ENCODE data around the gene ZNF197.

GRCh38 chr3:44632193-44632592, 7.4 kb downstream of the ZNF197 start:
- TF ChIP-seq, protein P1, sequence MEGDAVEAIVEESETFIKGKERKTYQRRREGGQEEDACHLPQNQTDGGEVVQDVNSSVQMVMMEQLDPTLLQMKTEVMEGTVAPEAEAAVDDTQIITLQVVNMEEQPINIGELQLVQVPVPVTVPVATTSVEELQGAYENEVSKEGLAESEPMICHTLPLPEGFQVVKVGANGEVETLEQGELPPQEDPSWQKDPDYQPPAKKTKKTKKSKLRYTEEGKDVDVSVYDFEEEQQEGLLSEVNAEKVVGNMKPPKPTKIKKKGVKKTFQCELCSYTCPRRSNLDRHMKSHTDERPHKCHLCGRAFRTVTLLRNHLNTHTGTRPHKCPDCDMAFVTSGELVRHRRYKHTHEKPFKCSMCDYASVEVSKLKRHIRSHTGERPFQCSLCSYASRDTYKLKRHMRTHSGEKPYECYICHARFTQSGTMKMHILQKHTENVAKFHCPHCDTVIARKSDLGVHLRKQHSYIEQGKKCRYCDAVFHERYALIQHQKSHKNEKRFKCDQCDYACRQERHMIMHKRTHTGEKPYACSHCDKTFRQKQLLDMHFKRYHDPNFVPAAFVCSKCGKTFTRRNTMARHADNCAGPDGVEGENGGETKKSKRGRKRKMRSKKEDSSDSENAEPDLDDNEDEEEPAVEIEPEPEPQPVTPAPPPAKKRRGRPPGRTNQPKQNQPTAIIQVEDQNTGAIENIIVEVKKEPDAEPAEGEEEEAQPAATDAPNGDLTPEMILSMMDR (IDR thresholded peaks at IDR 0.05), result no peak
- TF ChIP-seq POLR2A (IDR thresholded peaks at IDR 0.05), result no peak

All from tibial nerve (tissue), 3 donors.